Activated CD4-positive, alpha-beta memory T cell treated with anti-CD3 and anti-CD28 coated beads for 36 hours (primary cell): ENCODE measurements around the gene WTIP. TPM values are rescaled to one million over a fixed set of nuclear protein-coding genes. Genes with fewer than 3 reads are reported as not detected.
"Not testable (repeated sequence)": the region's sequence is repeated elsewhere in the genome, so short reads cannot be mapped to it uniquely, and the experiment has no call there.

ENCODE experiments used
- CTCF ChIA-PET: fragments of 350-600 bp; sonication (Branson Sonifier 250); formaldehyde crosslinking; loops from one replicate; lab custom pipeline; 2021; ENCODE audit warnings: antibody characterized with exemption, inconsistent platforms; lab: Charles Lee
- POLR2A ChIA-PET: fragments of 350-600 bp; sonication (Branson Sonifier 250); formaldehyde crosslinking; loops from one replicate; lab custom pipeline; 2021; ENCODE audit warnings: antibody characterized with exemption; lab: Charles Lee
- DNase-seq: peaks from one replicate; pipeline ENCODE4 v3.0.0-alpha.2; 2020
- H3K27ac Mint-ChIP-seq: one replicate; pipeline ENCODE4 v1.8.0; 2021; ENCODE audit warnings: mixed read lengths
- H3K27me3 Mint-ChIP-seq: one replicate; pipeline ENCODE4 v1.8.0; 2021; ENCODE audit warnings: mixed read lengths
- H3K36me3 Mint-ChIP-seq: one replicate; pipeline ENCODE4 v1.8.0; 2021; ENCODE audit warnings: mixed read lengths
- H3K4me1 Mint-ChIP-seq: one replicate; pipeline ENCODE4 v1.8.0; 2021; ENCODE audit warnings: low read depth, mixed read lengths
- H3K4me3 Mint-ChIP-seq: one replicate; pipeline ENCODE4 v1.8.0; 2021; ENCODE audit warnings: mild to moderate bottlenecking, mixed read lengths
- H3K9me3 Mint-ChIP-seq: one replicate; pipeline ENCODE4 v1.8.0; 2021; ENCODE audit warnings: mixed read lengths
- intact Hi-C: fragments of 100-400 bp; cut with micrococcal nuclease; formaldehyde crosslinking; loops from one replicate; pipeline ENCODE4 v1.15.1; 2023
- total RNA-seq, 2 experiments: library from RNA; stranded (reverse); gene quantifications; one replicate each; pipeline ENCODE4 v1.2.3, GENCODE V29; 2021

Gene WTIP
- total RNA-seq, 2 experiments from 2014 or later: 0.52 to 0.65 TPM

- H3K4me1 Mint-ChIP-seq: no peaks in the 10 kb centered on the region
These were observed 26.0 kb downstream of the WTIP start for GRCh38 chr19:34507414-34508067.

GRCh38 chr19:34508540-34508939 lies 27.0 kb downstream of the WTIP start:
- no peak overlapping the region for H3K4me3 Mint-ChIP-seq
- H3K9me3 Mint-ChIP-seq: peaks cover 11% of the 10 kb centered on the region
- no peak for DNase-seq
- intact Hi-C loops: no loop called here
- ChIA-PET POLR2A (no interaction called here), CTCF (no interaction called here)
- H3K27me3 Mint-ChIP-seq: peaks cover 5% of the 10 kb centered on the region
- H3K27ac Mint-ChIP-seq: no peak overlapping the region
- no peaks in the 10 kb centered on the region for H3K4me1 Mint-ChIP-seq
- peaks cover 4% of the 10 kb centered on the region for H3K36me3 Mint-ChIP-seq

More at GRCh38 chr19:34507414-34508067, 26.0 kb downstream of the WTIP start:
- DNase-seq: no peak
- Mint-ChIP-seq H3K36me3 (peaks cover 4% of the 10 kb centered on the region), H3K27ac (no peak overlapping the region), H3K9me3 (peaks cover 11% of the 10 kb centered on the region), H3K27me3 (peaks cover 6% of the 10 kb centered on the region), H3K4me3 (no peak overlapping the region)
- POLR2A ChIA-PET: interaction anchor here (0.7 kb wide), 1 partner anchor 205 kb away, joined by 4 read pairs; no protein-coding TSS in a partner anchor
- CTCF ChIA-PET: no interaction called here
- intact Hi-C loops: no loop called here

- H3K27me3 Mint-ChIP-seq, H3K27ac Mint-ChIP-seq, H3K4me1 Mint-ChIP-seq, H3K36me3 Mint-ChIP-seq, CTCF ChIA-PET, intact Hi-C loops, DNase-seq, POLR2A ChIA-PET, H3K4me3 Mint-ChIP-seq: not testable (repeated sequence)
- H3K9me3 Mint-ChIP-seq: peaks cover 11% of the 10 kb centered on the region
These were observed 29.3 kb downstream of the WTIP start for GRCh38 chr19:34510904-34511303.

GRCh38 chr19:34512254-34512822 lies 30.8 kb downstream of the WTIP start:
- DNase-seq: no peak
- Mint-ChIP-seq H3K36me3 (peaks cover 4% of the 10 kb centered on the region), H3K9me3 (peaks cover 11% of the 10 kb centered on the region), H3K4me1 (no peaks in the 10 kb centered on the region), H3K27ac (no peak overlapping the region), H3K4me3 (no peak overlapping the region), H3K27me3 (peaks cover 5% of the 10 kb centered on the region)
- POLR2A ChIA-PET: no interaction called here
- intact Hi-C loops: no loop called here
- CTCF ChIA-PET: interaction anchor here (0.6 kb wide), 1 partner anchor 10 kb away, joined by 4 read pairs; no protein-coding TSS in a partner anchor

- Mint-ChIP-seq H3K36me3 (peaks cover 4% of the 10 kb centered on the region), H3K4me1 (no peaks in the 10 kb centered on the region), H3K27ac (no peak overlapping the region), H3K9me3 (peaks cover 11% of the 10 kb centered on the region), H3K4me3 (no peak overlapping the region), H3K27me3 (peaks cover 5% of the 10 kb centered on the region)
- intact Hi-C loops: no loop called here
- ChIA-PET POLR2A (no interaction called here), CTCF (no interaction called here)
- no peak for DNase-seq
These were observed 32.2 kb downstream of the WTIP start for GRCh38 chr19:34513767-34514166.

- peaks cover 19% of the 10 kb centered on the region for H3K27me3 Mint-ChIP-seq
- no peaks in the 10 kb centered on the region for H3K4me1 Mint-ChIP-seq
- no peak for DNase-seq
- H3K36me3 Mint-ChIP-seq: no peaks in the 10 kb centered on the region
- intact Hi-C loops: no loop called here
- H3K9me3 Mint-ChIP-seq: no peaks in the 10 kb centered on the region
- POLR2A ChIA-PET: no interaction called here
- H3K27ac Mint-ChIP-seq: no peak overlapping the region
- H3K4me3 Mint-ChIP-seq: no peak overlapping the region
- CTCF ChIA-PET: interaction anchor here (0.8 kb wide), 1 partner anchor 18 kb away, joined by 4 read pairs; no protein-coding TSS in a partner anchor
These were observed 38.0 kb downstream of the WTIP start for GRCh38 chr19:34519602-34520001.

- DNase-seq: no peak
- H3K36me3 Mint-ChIP-seq: no peaks in the 10 kb centered on the region
- H3K27ac Mint-ChIP-seq: no peak overlapping the region
- intact Hi-C loops: no loop called here
- peaks cover 36% of the 10 kb centered on the region for H3K27me3 Mint-ChIP-seq
- CTCF ChIA-PET: no interaction called here
- no peaks in the 10 kb centered on the region for H3K9me3 Mint-ChIP-seq
- no peaks in the 10 kb centered on the region for H3K4me1 Mint-ChIP-seq
- POLR2A ChIA-PET: no interaction called here
- H3K4me3 Mint-ChIP-seq: no peak overlapping the region
These were observed 41.9 kb downstream of the WTIP start for GRCh38 chr19:34523408-34523807.

- no peak for DNase-seq
- Mint-ChIP-seq H3K27ac (no peak overlapping the region), H3K4me3 (no peak overlapping the region), H3K36me3 (no peaks in the 10 kb centered on the region), H3K4me1 (no peaks in the 10 kb centered on the region), H3K9me3 (no peaks in the 10 kb centered on the region), H3K27me3 (peaks cover 32% of the 10 kb centered on the region)
- intact Hi-C loops: no loop called here
- ChIA-PET POLR2A (no interaction called here), CTCF (no interaction called here)
These were observed 43.4 kb downstream of the WTIP start for GRCh38 chr19:34525001-34525400.

GRCh38 chr19:34534206-34534605 lies 52.6 kb downstream of the WTIP start:
- no peak overlapping the region for H3K27ac Mint-ChIP-seq
- H3K4me1 Mint-ChIP-seq: no peaks in the 10 kb centered on the region
- H3K36me3 Mint-ChIP-seq: no peaks in the 10 kb centered on the region
- CTCF ChIA-PET: no interaction called here
- H3K27me3 Mint-ChIP-seq: peaks cover 27% of the 10 kb centered on the region
- DNase-seq: no peak
- no peak overlapping the region for H3K4me3 Mint-ChIP-seq
- POLR2A ChIA-PET: no interaction called here
- H3K9me3 Mint-ChIP-seq: no peaks in the 10 kb centered on the region
- intact Hi-C loops: no loop called here

GRCh38 chr19:34539396-34539795 lies 57.8 kb downstream of the WTIP start:
- H3K36me3 Mint-ChIP-seq: peaks cover 2% of the 10 kb centered on the region
- no peak overlapping the region for H3K4me3 Mint-ChIP-seq
- no peak overlapping the region for H3K27ac Mint-ChIP-seq
- no peak for DNase-seq
- no peaks in the 10 kb centered on the region for H3K4me1 Mint-ChIP-seq
- peaks cover 23% of the 10 kb centered on the region for H3K9me3 Mint-ChIP-seq
- POLR2A ChIA-PET: no interaction called here
- CTCF ChIA-PET: no interaction called here
- intact Hi-C loops: no loop called here
- H3K27me3 Mint-ChIP-seq: peaks cover 23% of the 10 kb centered on the region

- DNase-seq: no peak
- Mint-ChIP-seq H3K27ac (no peak overlapping the region), H3K27me3 (peaks cover 22% of the 10 kb centered on the region), H3K36me3 (peaks cover 2% of the 10 kb centered on the region), H3K4me1 (no peaks in the 10 kb centered on the region), H3K9me3 (peaks cover 23% of the 10 kb centered on the region), H3K4me3 (no peak overlapping the region)
- intact Hi-C loops: no loop called here
- ChIA-PET CTCF (no interaction called here), POLR2A (no interaction called here)
These were observed 59.4 kb downstream of the WTIP start for GRCh38 chr19:34540811-34541557.

GRCh38 chr19:34549833-34550232 lies 68.3 kb downstream of the WTIP start:
- CTCF ChIA-PET: no interaction called here

More at GRCh38 chr19:34549833-34550232, 68.3 kb downstream of the WTIP start:
- no peak overlapping the region for H3K4me3 Mint-ChIP-seq
- no peaks in the 10 kb centered on the region for H3K36me3 Mint-ChIP-seq
- H3K4me1 Mint-ChIP-seq: no peaks in the 10 kb centered on the region
- POLR2A ChIA-PET: no interaction called here
- intact Hi-C loops: no loop called here
- no peak for DNase-seq
- peaks cover 17% of the 10 kb centered on the region for H3K27me3 Mint-ChIP-seq
- H3K9me3 Mint-ChIP-seq: peaks cover 21% of the 10 kb centered on the region
- no peak overlapping the region for H3K27ac Mint-ChIP-seq
